Activated CD8-positive, alpha-beta T cell treated with anti-CD3 and anti-CD28 coated beads for 36 hours (primary cell): ENCODE results near the gene PIGP. TPM values are rescaled to one million over a fixed set of nuclear protein-coding genes. Genes with fewer than 3 reads are reported as not detected.

Source experiments
- ATAC-seq: fragments of 200-7000 bp; cut with Tn5 transposase; one replicate; pipeline ENCODE4 v1.10.0; 2021; ENCODE audit warnings: mild to moderate bottlenecking, moderate library complexity
- CTCF ChIA-PET: fragments of 350-600 bp; sonication (Branson Sonifier 250); formaldehyde crosslinking; loops from one replicate; lab custom pipeline; 2021; ENCODE audit warnings: antibody characterized with exemption; lab: Charles Lee
- POLR2A ChIA-PET: fragments of 350-600 bp; sonication (Branson Sonifier 250); formaldehyde crosslinking; loops from one replicate; lab custom pipeline; 2021; ENCODE audit warnings: antibody characterized with exemption; lab: Charles Lee
- DNase-seq: peaks from one replicate; pipeline ENCODE4 v3.0.0-alpha.2; 2020
- H3K27ac Mint-ChIP-seq: one replicate; pipeline ENCODE4 v1.8.0; 2021; ENCODE audit warnings: mild to moderate bottlenecking, mixed read lengths
- H3K27me3 Mint-ChIP-seq: one replicate; pipeline ENCODE4 v1.8.0; 2021; ENCODE audit warnings: mixed read lengths
- H3K36me3 Mint-ChIP-seq: one replicate; pipeline ENCODE4 v1.8.0; 2021; ENCODE audit warnings: low read depth, mixed read lengths
- H3K4me1 Mint-ChIP-seq: one replicate; pipeline ENCODE4 v1.8.0; 2021; ENCODE audit warnings: low read depth, mixed read lengths
- H3K4me3 Mint-ChIP-seq: one replicate; pipeline ENCODE4 v1.8.0; 2021; ENCODE audit warnings: mild to moderate bottlenecking, moderate library complexity, mixed read lengths
- H3K9me3 Mint-ChIP-seq: one replicate; pipeline ENCODE4 v1.8.0; 2021; ENCODE audit warnings: mixed read lengths
- CTCF ChIP-seq: fragments of 200-600 bp; IDR thresholded peaks from one replicate; pipeline ENCODE4 v1.8.0; 2022; ENCODE audit warnings: antibody characterized with exemption, mild to moderate bottlenecking
- intact Hi-C: fragments of 100-400 bp; cut with micrococcal nuclease; formaldehyde crosslinking; loops from one replicate; pipeline ENCODE4 v1.10.0; 2022
- total RNA-seq, 2 experiments: library from RNA; stranded (reverse); gene quantifications; one replicate each; pipeline ENCODE4 v1.2.3, GENCODE V29; 2021

Gene PIGP
- total RNA-seq, 2 experiments from 2014 or later: 23.4 to 24.3 TPM

GRCh38 chr21:37093977-37094376 lies 21.1 kb upstream of the PIGP start:
- no peak for DNase-seq
- H3K27ac Mint-ChIP-seq: no peak overlapping the region
- H3K4me3 Mint-ChIP-seq: no peak overlapping the region
- ChIA-PET CTCF (no interaction called here), POLR2A (no interaction called here)
- no peaks in the 10 kb centered on the region for H3K27me3 Mint-ChIP-seq
- no peaks in the 10 kb centered on the region for H3K9me3 Mint-ChIP-seq
- no peak for ATAC-seq
- intact Hi-C loops: no loop called here
- H3K4me1 Mint-ChIP-seq: peaks cover under 1% of the 10 kb centered on the region
- no peak for TF ChIP-seq CTCF
- H3K36me3 Mint-ChIP-seq: peaks cover 28% of the 10 kb centered on the region

GRCh38 chr21:37088186-37088735 lies 15.4 kb upstream of the PIGP start:
- H3K27ac Mint-ChIP-seq: no peak overlapping the region
- no peak for DNase-seq
- no peak overlapping the region for H3K4me3 Mint-ChIP-seq
- ChIA-PET POLR2A (no interaction called here), CTCF (no interaction called here)
- intact Hi-C loops: no loop called here
- no peaks in the 10 kb centered on the region for H3K9me3 Mint-ChIP-seq
- peaks cover 11% of the 10 kb centered on the region for H3K36me3 Mint-ChIP-seq
- H3K27me3 Mint-ChIP-seq: no peaks in the 10 kb centered on the region
- peaks cover 10% of the 10 kb centered on the region for H3K4me1 Mint-ChIP-seq
- no peak for ATAC-seq
- no peak for TF ChIP-seq CTCF

GRCh38 chr21:37087188-37087587 lies 14.3 kb upstream of the PIGP start:
- Mint-ChIP-seq H3K36me3 (peaks cover 11% of the 10 kb centered on the region), H3K9me3 (no peaks in the 10 kb centered on the region), H3K27ac (no peak overlapping the region), H3K27me3 (no peaks in the 10 kb centered on the region), H3K4me3 (no peak overlapping the region), H3K4me1 (peaks cover 16% of the 10 kb centered on the region)
- CTCF ChIA-PET: interaction anchor here (0.8 to 1.6 kb wide), 6 partner anchors 9 to 141 kb away, joined by 3 to 7 read pairs (median 4); no protein-coding TSS in a partner anchor
- ATAC-seq: no peak
- TF ChIP-seq CTCF: no peak
- POLR2A ChIA-PET: no interaction called here
- peak; percentile 18 for DNase-seq
- intact Hi-C loops: no loop called here

GRCh38 chr21:37085726-37086125 lies 12.9 kb upstream of the PIGP start:
- H3K27me3 Mint-ChIP-seq: no peaks in the 10 kb centered on the region
- ChIA-PET CTCF (interaction anchor here (1.2 to 1.6 kb wide), 2 partner anchors 7 to 109 kb away, joined by 4 read pairs; no protein-coding TSS in a partner anchor), POLR2A (no interaction called here)
- H3K36me3 Mint-ChIP-seq: peaks cover 9% of the 10 kb centered on the region
- H3K9me3 Mint-ChIP-seq: no peaks in the 10 kb centered on the region
- no peak overlapping the region for H3K4me3 Mint-ChIP-seq
- intact Hi-C loops: no loop called here
- peaks cover 23% of the 10 kb centered on the region for H3K4me1 Mint-ChIP-seq
- ATAC-seq (no peak), DNase-seq (no peak)
- no peak overlapping the region for H3K27ac Mint-ChIP-seq
- no peak for TF ChIP-seq CTCF

GRCh38 chr21:37082856-37083528 lies 10.1 kb upstream of the PIGP start:
- peaks cover 28% of the 10 kb centered on the region for H3K4me1 Mint-ChIP-seq
- POLR2A ChIA-PET: interaction anchor here (1.4 kb wide), 1 partner anchor 11 kb away, joined by 4 read pairs; no protein-coding TSS in a partner anchor
- no peak overlapping the region for H3K27ac Mint-ChIP-seq

More at GRCh38 chr21:37082856-37083528, 10.1 kb upstream of the PIGP start:
- Mint-ChIP-seq H3K36me3 (peaks cover 6% of the 10 kb centered on the region), H3K4me3 (no peak overlapping the region), H3K9me3 (peaks cover 4% of the 10 kb centered on the region), H3K27me3 (no peaks in the 10 kb centered on the region)
- ATAC-seq: no peak
- no peak for DNase-seq
- CTCF ChIA-PET: no interaction called here
- TF ChIP-seq CTCF: no peak
- intact Hi-C loops: no loop called here
